Activated naive CD4-positive, alpha-beta T cell treated with anti-CD3 and anti-CD28 coated beads, Interleukin-2, amount 50 U/mL, for 16 hours (primary cell): Measurements from ENCODE around the gene ARHGAP40.

Experiments used
- DNase-seq: peaks from one replicate; pipeline ENCODE4 v3.0.0-alpha.2; 2020

Gene ARHGAP40

GRCh38 chr20:38623061-38623460 is 21.5 kb downstream of the ARHGAP40 start:
- no peak for DNase-seq

DNA sequence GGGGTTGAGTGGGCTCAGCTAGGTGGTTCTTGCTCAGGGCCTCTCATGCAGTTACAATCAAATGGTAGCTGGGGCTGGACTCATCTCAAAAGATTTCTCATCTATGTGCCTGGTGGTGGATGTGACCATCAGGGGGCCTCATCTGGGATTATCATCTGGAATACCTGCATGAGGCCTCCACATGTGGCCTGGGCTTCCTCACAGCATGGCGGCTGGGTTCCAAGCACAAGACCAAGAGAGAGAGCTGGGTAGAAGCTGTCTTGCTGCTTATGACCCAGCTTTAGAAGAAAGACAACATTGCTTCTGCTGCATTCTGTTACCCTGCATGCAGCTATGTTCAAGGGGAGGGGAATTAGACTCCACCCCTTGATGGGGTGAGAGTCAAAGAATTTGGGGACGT is 22.5 kb downstream of the ARHGAP40 start:
- no peak for DNase-seq

DNA sequence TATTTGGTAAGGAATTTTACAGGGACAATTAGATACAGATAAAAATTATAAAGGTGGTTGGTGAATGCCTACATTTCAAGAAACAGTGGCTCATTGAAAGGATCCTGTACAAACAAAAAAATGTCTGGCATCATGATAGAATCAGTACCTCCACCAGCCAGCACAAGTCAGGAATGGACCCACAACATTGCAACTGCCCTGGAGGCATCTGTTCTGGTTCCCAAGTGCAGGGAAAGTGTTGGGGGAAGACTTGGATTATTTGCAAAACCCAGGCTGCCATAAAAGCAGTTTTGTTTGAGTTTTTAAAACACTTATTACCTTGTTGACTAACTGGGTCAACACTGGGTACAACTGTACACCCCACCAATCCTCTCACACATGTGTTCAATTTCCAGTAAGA is 24.3 kb downstream of the ARHGAP40 start:
- no peak for DNase-seq

DNA sequence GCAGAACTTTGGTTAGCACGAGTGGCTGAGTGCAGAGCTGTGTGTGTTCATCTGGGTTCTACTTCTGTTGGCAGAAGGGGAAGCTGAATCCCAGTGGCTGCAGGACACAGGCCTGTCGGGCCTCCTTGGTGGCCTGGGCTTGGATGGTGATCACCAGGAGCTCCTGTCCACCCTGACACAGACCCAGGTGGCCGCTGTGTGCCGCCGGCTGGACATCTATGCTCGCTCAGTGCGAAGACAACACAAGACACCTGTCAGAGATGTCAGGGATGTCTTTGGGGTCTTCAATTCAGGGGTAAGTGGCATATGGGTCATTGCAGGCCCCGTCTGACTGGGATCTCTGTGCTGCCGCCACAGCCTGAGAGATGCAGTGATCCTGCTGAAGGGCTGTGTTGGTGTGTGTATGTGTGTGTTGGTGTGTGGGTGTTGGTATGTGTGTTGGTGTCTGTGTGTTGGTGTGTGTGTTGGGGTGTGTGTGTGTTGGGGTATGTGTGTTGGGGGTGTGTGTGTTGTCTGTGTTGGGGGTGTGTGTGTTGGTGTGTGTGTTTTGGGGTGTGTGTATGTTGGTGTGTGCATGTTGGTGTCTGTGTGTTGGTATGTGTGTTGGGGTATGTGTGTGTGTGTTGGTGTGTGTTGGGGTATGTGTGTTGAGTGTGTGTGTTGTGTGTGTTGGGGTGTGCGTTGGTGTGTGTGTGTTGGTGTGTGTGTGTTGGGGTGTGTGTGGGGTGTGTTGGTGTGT is 25.5 kb downstream of the ARHGAP40 start:
- DNase-seq, result no peak

GRCh38 chr20:38628580-38629470 is 27.2 kb downstream of the ARHGAP40 start:
- DNase-seq, result no peak

- no peak for DNase-seq
Observed at GRCh38 chr20:38629979-38630378, 28.4 kb downstream of the ARHGAP40 start.

GRCh38 chr20:38630727-38631126 is 29.1 kb downstream of the ARHGAP40 start:
- DNase-seq, result no peak

- DNase-seq, result no peak
Observed at GRCh38 chr20:38631155-38632022, 29.8 kb downstream of the ARHGAP40 start.

GRCh38 chr20:38633577-38634093 is 32.0 kb downstream of the ARHGAP40 start:
- DNase-seq, result peak; percentile 55

DNA sequence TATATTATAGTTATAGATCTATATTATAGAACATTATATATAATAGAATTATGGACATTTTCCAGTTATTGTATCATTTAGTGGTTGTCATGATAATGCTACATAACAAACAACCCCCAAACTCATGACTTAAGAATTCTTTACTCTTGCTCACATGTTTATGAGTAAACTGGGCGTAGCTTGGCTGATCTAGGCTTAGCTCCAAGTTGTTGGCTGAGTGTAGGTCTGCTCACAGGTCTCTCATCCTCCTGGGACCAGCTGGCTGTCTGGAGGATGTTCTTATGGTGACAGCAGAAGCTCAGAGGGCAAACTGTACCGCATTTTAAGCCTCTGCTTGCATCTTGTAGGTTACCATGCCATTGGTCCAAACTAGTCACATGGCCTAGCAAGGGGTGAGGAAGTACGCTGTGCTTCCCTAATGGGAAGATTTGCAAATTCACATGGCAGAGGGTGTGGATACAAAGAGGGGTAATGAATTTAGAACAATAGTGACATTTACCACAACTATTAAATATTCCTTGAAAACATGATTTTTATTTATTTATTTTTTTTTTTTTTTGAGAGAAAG is 34.2 kb downstream of the ARHGAP40 start:
- DNase-seq, result no peak

GRCh38 chr20:38640521-38640920 is 38.9 kb downstream of the ARHGAP40 start:
- no peak for DNase-seq

DNA sequence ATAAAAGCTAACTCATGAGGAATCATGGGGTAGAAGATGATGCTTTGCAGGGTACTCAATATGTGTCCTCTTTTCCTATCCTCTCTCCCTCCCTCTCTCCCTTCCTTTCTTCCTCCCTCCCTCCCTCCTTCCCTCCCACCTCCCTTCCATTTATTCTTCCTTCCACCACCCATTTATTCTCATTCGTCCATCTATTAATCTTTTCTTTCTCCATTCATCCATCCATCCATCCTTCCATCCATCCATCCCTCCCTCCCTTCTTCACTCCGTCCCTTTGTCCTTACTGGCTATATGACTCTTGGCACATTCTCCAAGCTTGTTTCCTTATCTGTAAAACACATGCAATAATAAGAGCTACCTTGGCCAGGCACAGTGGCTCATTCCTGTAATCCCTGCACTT is 40.9 kb downstream of the ARHGAP40 start:
- no peak for DNase-seq

DNA sequence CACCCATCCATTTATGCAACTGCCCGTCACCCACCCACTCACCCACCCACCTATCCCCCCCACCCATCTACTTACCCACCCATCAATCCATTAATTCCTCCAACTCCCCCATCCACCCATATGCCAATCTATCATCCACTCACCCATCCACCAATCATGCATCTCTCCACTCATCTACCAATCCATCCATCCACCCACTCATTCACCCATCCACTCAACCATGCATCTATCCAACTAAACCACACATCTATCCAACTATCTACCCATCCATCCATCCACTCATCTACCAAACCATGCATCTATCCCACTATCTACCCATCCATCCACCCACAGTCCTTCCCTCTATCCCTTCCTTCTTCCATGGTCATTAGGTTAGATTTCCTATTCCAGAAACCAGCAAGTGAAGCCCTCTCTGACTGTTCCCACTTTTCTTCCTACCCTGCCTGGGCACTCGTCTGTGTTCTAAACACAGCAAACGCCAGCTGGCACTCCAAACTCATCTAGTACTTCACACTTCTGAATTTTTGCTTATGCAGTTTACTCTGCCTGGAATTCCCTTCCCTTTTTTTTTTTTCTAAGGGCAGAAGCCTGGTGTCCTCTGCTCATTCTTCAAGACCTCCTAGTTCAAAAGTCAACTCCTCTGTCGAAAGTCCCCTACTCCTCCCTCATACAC is 43.1 kb downstream of the ARHGAP40 start:
- no peak for DNase-seq

- DNase-seq, result no peak
Observed at GRCh38 chr20:38645351-38645750, 43.7 kb downstream of the ARHGAP40 start.

- peak; percentile 87 for DNase-seq
Observed at GRCh38 chr20:38645980-38646858, 44.6 kb downstream of the ARHGAP40 start.

DNA sequence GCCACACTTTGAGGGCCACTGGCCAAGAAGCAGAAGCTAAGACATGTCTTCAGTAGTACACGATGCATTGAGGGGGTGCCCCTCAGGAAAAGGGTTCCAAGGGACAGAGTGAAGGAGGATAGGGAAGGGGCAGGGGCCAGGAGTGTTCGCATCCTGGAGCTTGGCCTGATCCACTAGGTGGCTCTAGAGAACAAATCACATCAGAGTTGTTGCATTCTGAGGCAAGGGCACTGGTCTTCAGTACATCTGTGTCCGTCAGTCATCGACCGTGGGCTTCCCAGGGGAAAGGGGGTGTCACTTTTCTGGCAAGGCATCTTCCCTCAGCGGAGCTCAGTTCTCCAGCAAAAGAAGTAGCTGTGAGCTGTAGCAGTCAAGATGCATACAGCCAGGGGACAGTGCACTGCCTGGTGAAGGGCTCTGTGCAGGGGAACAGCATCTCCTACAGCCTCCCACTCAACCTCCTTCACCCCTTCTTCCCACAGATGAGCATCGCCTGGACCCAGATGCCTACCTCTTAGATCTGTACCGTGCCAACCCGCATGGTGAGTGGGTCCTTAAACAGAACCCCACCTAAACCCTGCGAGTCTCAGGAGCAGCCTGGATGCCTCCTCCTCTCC is 47.8 kb downstream of the ARHGAP40 start:
- DNase-seq, result no peak

DNA sequence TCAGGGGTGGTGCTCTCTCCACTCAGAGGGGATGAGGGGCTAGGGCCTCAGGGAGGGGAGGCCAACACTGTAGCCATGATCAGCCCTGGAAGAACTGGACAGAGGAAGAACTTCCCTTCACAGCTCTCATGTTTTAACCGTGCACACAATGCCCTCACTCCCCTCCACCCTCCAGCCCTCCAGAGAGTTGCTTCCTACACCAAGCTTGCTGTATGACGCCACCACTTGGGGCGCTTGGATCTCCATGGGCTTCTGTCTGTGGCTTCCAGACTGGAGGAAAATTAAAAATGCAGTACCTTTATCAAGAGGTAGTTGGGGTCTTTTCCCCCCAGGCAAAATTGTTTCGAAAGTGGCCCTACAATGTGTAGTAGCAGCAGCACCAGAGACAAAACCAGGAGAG is 48.4 kb downstream of the ARHGAP40 start:
- DNase-seq, result no peak

DNA sequence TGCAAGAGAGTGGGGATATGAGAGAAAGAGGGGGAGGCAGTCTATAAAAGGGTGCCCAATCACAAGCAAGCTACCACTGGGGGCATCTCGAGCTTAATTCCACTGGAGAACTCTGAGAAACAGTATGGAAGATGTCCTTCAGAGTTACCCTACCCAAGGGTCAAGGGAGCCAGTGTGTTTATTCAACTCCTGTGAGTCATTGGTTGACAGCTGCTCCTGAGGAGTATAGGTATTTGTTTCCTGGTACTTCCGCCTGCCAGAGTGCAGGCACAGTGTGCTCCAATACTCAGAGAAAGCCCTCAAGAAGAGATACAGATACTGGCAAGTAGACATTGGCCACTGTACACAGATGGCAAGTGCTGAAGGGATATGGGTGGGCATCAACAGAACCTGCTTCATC is 49.5 kb downstream of the ARHGAP40 start:
- DNase-seq, result no peak

DNA sequence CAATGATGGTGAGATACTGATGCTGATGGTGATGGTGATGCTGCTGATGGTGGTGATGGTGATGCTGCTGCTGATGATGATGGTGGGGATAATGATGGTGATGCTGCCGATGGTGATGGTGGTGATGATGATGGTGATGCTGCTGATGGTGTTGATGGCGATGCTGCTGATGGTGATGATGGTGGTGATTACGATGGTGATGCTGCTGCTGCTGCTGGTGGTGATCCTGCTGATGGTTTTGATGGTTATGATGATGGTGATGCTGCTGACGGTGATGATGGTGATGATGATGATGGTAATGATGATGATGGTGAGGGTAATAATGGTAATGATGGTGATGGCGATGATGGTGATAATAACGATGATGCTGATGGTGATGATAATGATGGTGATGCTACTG is 50.0 kb downstream of the ARHGAP40 start:
- no peak for DNase-seq

GRCh38 chr20:38652995-38653394 is 51.4 kb downstream of the ARHGAP40 start:
- no peak for DNase-seq

DNA sequence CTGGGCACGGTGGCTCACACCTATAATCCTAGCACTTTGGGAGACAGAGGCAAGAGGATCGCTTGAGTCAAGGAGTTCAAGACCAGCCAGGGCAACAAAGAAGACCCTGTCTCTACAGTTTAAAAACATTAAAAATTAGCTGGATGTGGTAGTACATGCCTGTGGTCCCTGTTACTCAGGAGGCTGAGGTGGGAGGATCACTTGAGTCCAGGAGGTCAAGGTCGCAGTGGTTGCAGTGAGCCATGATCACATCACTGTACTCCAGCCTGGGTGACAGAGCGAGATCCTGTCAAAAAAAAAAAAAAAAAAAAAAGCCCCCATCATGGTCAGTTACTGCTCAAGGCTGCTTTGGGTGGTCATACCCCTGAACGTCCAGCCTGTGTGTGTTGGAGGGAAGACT is 55.8 kb downstream of the ARHGAP40 start:
- no peak for DNase-seq
